K562 (cell line): ENCODE results near the gene TEX54. TPM values are rescaled to one million over a fixed set of nuclear protein-coding genes. Genes with fewer than 3 reads are reported as not detected.
A peak's percentile ranks its signal among the peaks of the same experiment; 100 is the strongest.

Experiments
- ADNP ChIP-seq: fragments of 200-800 bp; sonication (Bioruptor generic); IDR thresholded peaks from 2 replicates; pipeline ENCODE4 v1.6.1; 2016; ENCODE audit warnings: missing genetic modification characterization, missing compliant biosample characterization
- ARID1B ChIP-seq: fragments of 450-650 bp; IDR thresholded peaks from 2 replicates; pipeline ENCODE4 v1.6.1; 2016; ENCODE audit warnings: antibody characterized with exemption, mild to moderate bottlenecking, inconsistent platforms
- FOXA1 ChIP-seq: fragments of 450-650 bp; IDR thresholded peaks from 2 replicates; pipeline ENCODE4 v1.6.1; 2016; ENCODE audit warnings: mild to moderate bottlenecking, borderline replicate concordance
- GTF2E2 ChIP-seq: fragments of 200-800 bp; sonication (Bioruptor generic); IDR thresholded peaks from 2 replicates; pipeline ENCODE4 v1.6.1; 2016; ENCODE audit warnings: missing genetic modification characterization, missing compliant biosample characterization
- HDAC6 ChIP-seq: IDR thresholded peaks from 2 replicates; pipeline ENCODE4 v1.6.1; 2012; ENCODE audit warnings: low read depth, mild to moderate bottlenecking, control low read depth, inconsistent platforms, low read length, moderate library complexity
- HDGF ChIP-seq: fragments of 450-650 bp; IDR thresholded peaks from 2 replicates; pipeline ENCODE4 v1.6.1; 2016
- JUND ChIP-seq, 2 experiments: IDR thresholded peaks; 2 replicates in 1 of 2; 3 replicates in 1 of 2; pipeline ENCODE4 v1.6.1; 2011; ENCODE audit warnings: borderline replicate concordance in 2 of 2, low read depth in 2 of 2, low read length in 2 of 2, improper control_type of control experiment in 1 of 2, missing biosample characterization in 1 of 2, missing genetic modification characterization in 1 of 2, missing genetic modification reagents in 1 of 2
- NR4A1 ChIP-seq, 2 experiments: fragments of 250-450 bp in 1 of 2; fragments of 450-650 bp in 1 of 2; sonication (Bioruptor Pico) in 1 of 2; IDR thresholded peaks; 2 replicates each; pipeline versions ENCODE4 v1.4.0 to v1.6.1; 2016 to 2020; ENCODE audit warnings: mild to moderate bottlenecking in 2 of 2, missing compliant biosample characterization in 1 of 2, missing genetic modification characterization in 1 of 2, moderate library complexity in 1 of 2
- PML ChIP-seq: IDR thresholded peaks from 2 replicates; pipeline ENCODE4 v1.6.1; 2012; ENCODE audit warnings: low read length, inconsistent platforms
- SREBF1 ChIP-seq: fragments of 150-350 bp; IDR thresholded peaks from 2 replicates; pipeline ENCODE4 v1.6.1; 2014; ENCODE audit warnings: antibody characterized with exemption, low read depth, low read length, borderline replicate concordance
- SRF ChIP-seq, 2 experiments: fragments of 250-450, 450-650 bp in 1 of 2; sonication (Bioruptor Pico) in 1 of 2; sonication (generic) in 1 of 2; formaldehyde crosslinking; IDR thresholded peaks; 2 replicates each; pipeline versions ENCODE4 v1.5.0 to v1.5.1; 2020 to 2022; ENCODE audit warnings: mild to moderate bottlenecking in 1 of 2, missing genetic modification reagents in 1 of 2
- ZNF586 ChIP-seq: fragments of 450-650 bp; formaldehyde crosslinking; conservative IDR thresholded peaks from 2 replicates; pipeline ENCODE4 v1.4.0; 2020; ENCODE audit warnings: mild to moderate bottlenecking, moderate library complexity
- ZSCAN32 ChIP-seq: fragments of 450-650 bp; formaldehyde crosslinking; IDR thresholded peaks from 2 replicates; pipeline ENCODE4 v1.4.0; 2020; ENCODE audit warnings: mild to moderate bottlenecking, moderate library complexity
- polyA plus RNA-seq, 8 experiments: library from polyadenylated mRNA; depleted of rRNA in 4 of 8; stranded (reverse) in 5 of 8; unstranded in 3 of 8; fragments of >200 nt; fragmentation: Nextera tagmentation in 2 of 8; fragmentation: Illumina TruSeq in 1 of 8; extraction: Ambion mirVana in 2 of 8; extraction: Trizol in 1 of 8; gene quantifications; 2 replicates each; pipeline versions ENCODE4 v1.2.1 to v1.2.3, GENCODE V29; 2011 to 2014; ENCODE audit warnings: inconsistent platforms in 1 of 8, missing spikeins in 1 of 8
- total RNA-seq, 7 experiments: library from RNA; depleted of rRNA in 6 of 7; stranded (reverse); fragments of >200 nt in 6 of 7; fragmentation: Illumina TruSeq in 2 of 7; extraction: Trizol in 2 of 7; gene quantifications; 2 replicates each; pipeline versions ENCODE4 v1.2.1 to v1.2.3, GENCODE V29; 2011 to 2021; ENCODE audit warnings: low replicate concordance in 1 of 7
- TF ChIP-seq, protein P1 (sequence below): sonication (generic); formaldehyde crosslinking; IDR thresholded peaks from 2 replicates; pipeline ENCODE4 v1.9.0; 2022; ENCODE audit warnings: mild to moderate bottlenecking, missing genetic modification reagents
- TF ChIP-seq, protein P2 (sequence below): fragments of 450-650 bp; IDR thresholded peaks from 2 replicates; pipeline ENCODE4 v1.6.1; 2016
- TF ChIP-seq, protein P3 (sequence below): sonication (generic); formaldehyde crosslinking; IDR thresholded peaks from 2 replicates; pipeline ENCODE4 v1.8.0; 2022; ENCODE audit warnings: mild to moderate bottlenecking, missing genetic modification reagents
- TF ChIP-seq, protein P4 (sequence below): fragments of 450-650 bp; IDR thresholded peaks from 2 replicates; pipeline ENCODE4 v1.6.1; 2017; ENCODE audit warnings: mild to moderate bottlenecking, moderate library complexity
- TF ChIP-seq, protein P5 (sequence below): fragments of 450-650 bp; IDR thresholded peaks from 2 replicates; pipeline ENCODE4 v1.6.1; 2018; ENCODE audit not compliant: partially characterized antibody

TEX54 gene
- total and polyA plus RNA-seq, 9 of the 15 experiments (the other 6 are each of a cell fraction or from before 2014, with no cell fraction given), result not detected

DNA sequence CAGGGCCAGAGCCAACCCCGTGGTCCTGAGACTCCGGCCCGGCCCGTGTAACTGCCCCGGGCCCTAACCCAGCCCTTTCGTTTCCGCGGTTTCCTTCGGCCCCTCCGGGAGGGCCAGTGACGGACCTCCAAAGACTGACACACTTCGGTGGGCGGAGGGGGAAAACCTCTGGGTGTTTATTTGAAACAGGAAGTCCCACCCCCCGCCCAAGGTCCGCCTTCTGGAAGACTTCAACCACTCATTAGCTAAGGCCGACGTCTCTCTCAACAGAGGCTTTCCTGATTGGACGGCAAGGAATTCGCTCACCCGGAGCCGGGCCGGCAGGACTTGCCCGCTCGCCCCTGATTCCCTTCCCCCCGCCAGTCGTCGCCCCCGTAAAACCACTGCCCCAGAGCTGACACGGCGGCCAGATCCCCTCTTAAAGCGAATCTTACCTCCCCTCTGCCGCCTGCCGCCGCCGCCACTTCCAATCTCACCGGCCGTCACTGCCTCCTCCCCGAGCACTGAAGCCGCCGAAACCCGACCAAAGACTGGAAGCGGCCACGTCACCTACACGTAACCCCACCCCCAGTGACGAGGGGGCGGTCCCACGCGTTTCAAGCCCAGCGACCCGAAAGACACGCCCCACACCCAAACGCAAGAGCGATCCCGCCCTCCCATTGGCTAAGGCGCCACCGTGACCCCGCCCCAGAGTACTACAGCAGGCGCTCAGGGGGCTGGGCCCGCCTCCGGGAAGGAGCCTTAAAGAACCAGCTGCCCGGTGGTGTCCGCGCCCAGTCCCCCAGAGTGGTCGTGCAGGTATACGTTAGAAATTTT, 913 bp downstream of the TEX54 start, which contains the start of gene STX5 (continued):
- TF ChIP-seq, protein P1, sequence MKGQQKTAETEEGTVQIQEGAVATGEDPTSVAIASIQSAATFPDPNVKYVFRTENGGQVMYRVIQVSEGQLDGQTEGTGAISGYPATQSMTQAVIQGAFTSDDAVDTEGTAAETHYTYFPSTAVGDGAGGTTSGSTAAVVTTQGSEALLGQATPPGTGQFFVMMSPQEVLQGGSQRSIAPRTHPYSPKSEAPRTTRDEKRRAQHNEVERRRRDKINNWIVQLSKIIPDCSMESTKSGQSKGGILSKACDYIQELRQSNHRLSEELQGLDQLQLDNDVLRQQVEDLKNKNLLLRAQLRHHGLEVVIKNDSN (CRISPR knock-in tag), result peak; percentile 90
- TF ChIP-seq HDGF (no peak; the same call in 1 of the 2 replicates), NR4A1 (CRISPR knock-in tag; IDR thresholded peaks at IDR 0.05) (no peak), NR4A1 (tag; IDR thresholded peaks at IDR 0.05) (no peak), SRF (CRISPR knock-in tag; IDR thresholded peaks at IDR 0.05) (no peak; a peak in 1 of 4 replicates), HDAC6 (no peak), ZSCAN32 (CRISPR knock-in tag) (no peak), GTF2E2 (tag) (peak; percentile 46; the same call in 1 of the 2 replicates), SREBF1 (no peak), ADNP (tag) (no peak), FOXA1 (no peak), ARID1B (no peak; the same call in 1 of the 2 replicates), JUND (IDR thresholded peaks at IDR 0.05; ENCODE audit: borderline replicate concordance, low read depth, low read length) (peak; percentile 71), JUND (tag; IDR thresholded peaks at IDR 0.05; ENCODE audit: borderline replicate concordance, low read depth, low read length) (peak; percentile 12; the same call in 1 of the 3 replicates), PML (peak; percentile 56), ZNF586 (no peak)
- TF ChIP-seq, protein P2, sequence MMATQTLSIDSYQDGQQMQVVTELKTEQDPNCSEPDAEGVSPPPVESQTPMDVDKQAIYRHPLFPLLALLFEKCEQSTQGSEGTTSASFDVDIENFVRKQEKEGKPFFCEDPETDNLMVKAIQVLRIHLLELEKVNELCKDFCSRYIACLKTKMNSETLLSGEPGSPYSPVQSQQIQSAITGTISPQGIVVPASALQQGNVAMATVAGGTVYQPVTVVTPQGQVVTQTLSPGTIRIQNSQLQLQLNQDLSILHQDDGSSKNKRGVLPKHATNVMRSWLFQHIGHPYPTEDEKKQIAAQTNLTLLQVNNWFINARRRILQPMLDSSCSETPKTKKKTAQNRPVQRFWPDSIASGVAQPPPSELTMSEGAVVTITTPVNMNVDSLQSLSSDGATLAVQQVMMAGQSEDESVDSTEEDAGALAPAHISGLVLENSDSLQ, result peak; percentile 100
- TF ChIP-seq, protein P3, sequence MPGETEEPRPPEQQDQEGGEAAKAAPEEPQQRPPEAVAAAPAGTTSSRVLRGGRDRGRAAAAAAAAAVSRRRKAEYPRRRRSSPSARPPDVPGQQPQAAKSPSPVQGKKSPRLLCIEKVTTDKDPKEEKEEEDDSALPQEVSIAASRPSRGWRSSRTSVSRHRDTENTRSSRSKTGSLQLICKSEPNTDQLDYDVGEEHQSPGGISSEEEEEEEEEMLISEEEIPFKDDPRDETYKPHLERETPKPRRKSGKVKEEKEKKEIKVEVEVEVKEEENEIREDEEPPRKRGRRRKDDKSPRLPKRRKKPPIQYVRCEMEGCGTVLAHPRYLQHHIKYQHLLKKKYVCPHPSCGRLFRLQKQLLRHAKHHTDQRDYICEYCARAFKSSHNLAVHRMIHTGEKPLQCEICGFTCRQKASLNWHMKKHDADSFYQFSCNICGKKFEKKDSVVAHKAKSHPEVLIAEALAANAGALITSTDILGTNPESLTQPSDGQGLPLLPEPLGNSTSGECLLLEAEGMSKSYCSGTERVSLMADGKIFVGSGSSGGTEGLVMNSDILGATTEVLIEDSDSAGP (CRISPR knock-in tag), result peak; percentile 90
- TF ChIP-seq, protein P4, sequence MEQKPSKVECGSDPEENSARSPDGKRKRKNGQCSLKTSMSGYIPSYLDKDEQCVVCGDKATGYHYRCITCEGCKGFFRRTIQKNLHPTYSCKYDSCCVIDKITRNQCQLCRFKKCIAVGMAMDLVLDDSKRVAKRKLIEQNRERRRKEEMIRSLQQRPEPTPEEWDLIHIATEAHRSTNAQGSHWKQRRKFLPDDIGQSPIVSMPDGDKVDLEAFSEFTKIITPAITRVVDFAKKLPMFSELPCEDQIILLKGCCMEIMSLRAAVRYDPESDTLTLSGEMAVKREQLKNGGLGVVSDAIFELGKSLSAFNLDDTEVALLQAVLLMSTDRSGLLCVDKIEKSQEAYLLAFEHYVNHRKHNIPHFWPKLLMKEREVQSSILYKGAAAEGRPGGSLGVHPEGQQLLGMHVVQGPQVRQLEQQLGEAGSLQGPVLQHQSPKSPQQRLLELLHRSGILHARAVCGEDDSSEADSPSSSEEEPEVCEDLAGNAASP, result no peak
- TF ChIP-seq, protein P5, sequence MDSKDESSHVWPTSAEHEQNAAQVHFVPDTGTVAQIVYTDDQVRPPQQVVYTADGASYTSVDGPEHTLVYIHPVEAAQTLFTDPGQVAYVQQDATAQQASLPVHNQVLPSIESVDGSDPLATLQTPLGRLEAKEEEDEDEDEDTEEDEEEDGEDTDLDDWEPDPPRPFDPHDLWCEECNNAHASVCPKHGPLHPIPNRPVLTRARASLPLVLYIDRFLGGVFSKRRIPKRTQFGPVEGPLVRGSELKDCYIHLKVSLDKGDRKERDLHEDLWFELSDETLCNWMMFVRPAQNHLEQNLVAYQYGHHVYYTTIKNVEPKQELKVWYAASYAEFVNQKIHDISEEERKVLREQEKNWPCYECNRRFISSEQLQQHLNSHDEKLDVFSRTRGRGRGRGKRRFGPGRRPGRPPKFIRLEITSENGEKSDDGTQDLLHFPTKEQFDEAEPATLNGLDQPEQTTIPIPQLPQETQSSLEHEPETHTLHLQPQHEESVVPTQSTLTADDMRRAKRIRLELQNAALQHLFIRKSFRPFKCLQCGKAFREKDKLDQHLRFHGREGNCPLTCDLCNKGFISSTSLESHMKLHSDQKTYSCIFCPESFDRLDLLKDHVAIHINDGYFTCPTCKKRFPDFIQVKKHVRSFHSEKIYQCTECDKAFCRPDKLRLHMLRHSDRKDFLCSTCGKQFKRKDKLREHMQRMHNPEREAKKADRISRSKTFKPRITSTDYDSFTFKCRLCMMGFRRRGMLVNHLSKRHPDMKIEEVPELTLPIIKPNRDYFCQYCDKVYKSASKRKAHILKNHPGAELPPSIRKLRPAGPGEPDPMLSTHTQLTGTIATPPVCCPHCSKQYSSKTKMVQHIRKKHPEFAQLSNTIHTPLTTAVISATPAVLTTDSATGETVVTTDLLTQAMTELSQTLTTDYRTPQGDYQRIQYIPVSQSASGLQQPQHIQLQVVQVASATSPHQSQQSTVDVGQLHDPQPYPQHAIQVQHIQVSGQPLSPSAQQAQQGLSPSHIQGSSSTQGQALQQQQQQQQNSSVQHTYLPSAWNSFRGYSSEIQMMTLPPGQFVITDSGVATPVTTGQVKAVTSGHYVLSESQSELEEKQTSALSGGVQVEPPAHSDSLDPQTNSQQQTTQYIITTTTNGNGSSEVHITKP, result peak; percentile 69
